Measurements from ENCODE around the gene METTL9.

DNA sequence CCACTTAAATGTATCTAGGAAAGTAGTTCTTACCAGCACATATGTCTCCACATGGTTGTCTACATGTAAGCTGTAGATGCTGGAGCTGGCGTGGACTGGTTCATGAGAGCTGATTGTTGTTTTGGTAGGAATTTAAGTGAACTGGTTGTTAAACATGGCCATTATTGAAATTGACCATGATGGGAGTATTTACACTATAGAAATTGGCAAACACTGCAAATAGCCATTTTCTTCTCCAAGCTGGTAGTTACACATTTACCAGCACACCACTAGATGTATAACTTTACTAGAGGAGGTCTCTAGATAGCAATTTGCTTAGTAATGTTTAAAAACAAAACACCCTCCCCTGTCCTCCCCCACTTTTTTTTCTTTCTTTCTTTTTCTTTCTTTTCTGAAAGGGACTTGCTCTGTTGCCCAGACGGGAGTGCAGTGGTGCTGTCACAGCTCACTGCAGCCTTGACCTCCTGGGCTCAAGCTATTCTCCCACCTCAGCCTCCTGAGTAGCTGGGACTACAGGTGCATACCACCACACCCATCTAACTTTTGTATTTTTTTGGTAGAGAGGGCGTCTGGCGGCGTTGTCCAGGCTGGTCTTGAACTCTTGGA, 28.8 kb downstream of the METTL9 start:
- TF ChIP-seq EP300 (IDR thresholded peaks at IDR 0.05) (no peak), POLR2A (IDR thresholded peaks at IDR 0.05) (no peak), POLR2AphosphoS5 (IDR thresholded peaks at IDR 0.05) (no peak)
- TF ChIP-seq, protein P1, sequence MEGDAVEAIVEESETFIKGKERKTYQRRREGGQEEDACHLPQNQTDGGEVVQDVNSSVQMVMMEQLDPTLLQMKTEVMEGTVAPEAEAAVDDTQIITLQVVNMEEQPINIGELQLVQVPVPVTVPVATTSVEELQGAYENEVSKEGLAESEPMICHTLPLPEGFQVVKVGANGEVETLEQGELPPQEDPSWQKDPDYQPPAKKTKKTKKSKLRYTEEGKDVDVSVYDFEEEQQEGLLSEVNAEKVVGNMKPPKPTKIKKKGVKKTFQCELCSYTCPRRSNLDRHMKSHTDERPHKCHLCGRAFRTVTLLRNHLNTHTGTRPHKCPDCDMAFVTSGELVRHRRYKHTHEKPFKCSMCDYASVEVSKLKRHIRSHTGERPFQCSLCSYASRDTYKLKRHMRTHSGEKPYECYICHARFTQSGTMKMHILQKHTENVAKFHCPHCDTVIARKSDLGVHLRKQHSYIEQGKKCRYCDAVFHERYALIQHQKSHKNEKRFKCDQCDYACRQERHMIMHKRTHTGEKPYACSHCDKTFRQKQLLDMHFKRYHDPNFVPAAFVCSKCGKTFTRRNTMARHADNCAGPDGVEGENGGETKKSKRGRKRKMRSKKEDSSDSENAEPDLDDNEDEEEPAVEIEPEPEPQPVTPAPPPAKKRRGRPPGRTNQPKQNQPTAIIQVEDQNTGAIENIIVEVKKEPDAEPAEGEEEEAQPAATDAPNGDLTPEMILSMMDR (IDR thresholded peaks at IDR 0.05), result no peak

All from stomach (tissue), 4 donors.